HepG2 (cell line): Measurements from ENCODE around the gene PRSS3. TPM values are rescaled to one million over a fixed set of nuclear protein-coding genes. Genes with fewer than 3 reads are reported as not detected.
"Not testable (repeated sequence)": the region's sequence is repeated elsewhere in the genome, so short reads cannot be mapped to it uniquely, and the experiment has no call there.

Experiments
- ATAC-seq: fragments of 200-7000 bp; cut with Tn5 transposase; 3 replicates; pipeline ENCODE4 v1.9.1; 2020; ENCODE audit warnings: mild to moderate bottlenecking, moderate library complexity
- BruUV-seq: library from RNA; stranded (reverse); fragments of 400-500 nt; replicated peaks from 2 replicates; lab custom pipeline; 2021; lab: Mats Ljungman, UMichigan
- CTCF ChIA-PET: fragments of 300-600 bp; formaldehyde crosslinking; extraction: SDS; loops from one replicate; lab custom pipeline; 2021; ENCODE audit warnings: low total read pairs, inconsistent platforms, low intra/inter-chr PET ratio; lab: Yijun Ruan, JAX
- POLR2A ChIA-PET: fragments of 350-600 bp; sonication (Branson Sonifier 250); formaldehyde crosslinking; loops from one replicate; lab custom pipeline; 2020; ENCODE audit warnings: antibody characterized with exemption, inconsistent platforms; lab: Yijun Ruan, JAX
- DNase-seq: peaks from one replicate; pipeline ENCODE4 v3.0.0-alpha.2; 2015; ENCODE audit warnings: low spot score
- FAIRE-seq: peaks from 3 replicates; lab custom pipeline; 2011; peaks lifted over from hg19 to GRCh38; lab: Jason Lieb, UNC
- H2AFZ ChIP-seq: one replicate; pipeline ENCODE4 v1.6.1; 2011; ENCODE audit warnings: low read length, inconsistent platforms
- H3K27ac ChIP-seq: fragments of 300-600 bp; 3 replicates; pipeline ENCODE4 v1.8.0; 2011; ENCODE audit warnings: mixed run types, mild to moderate bottlenecking, mixed read lengths, low read length, inconsistent platforms; ENCODE audit not compliant: insufficient read depth; ENCODE audit errors: extremely low read length
- H3K27me3 ChIP-seq, 2 experiments: fragments of 200-600 bp in 1 of 2; 2 replicates in 1 of 2; 3 replicates in 1 of 2; pipeline versions ENCODE4 v1.6.0 to v1.8.0; 2011; ENCODE audit warnings: low read length in 2 of 2, mild to moderate bottlenecking in 2 of 2, moderate library complexity in 2 of 2, inconsistent platforms in 1 of 2; ENCODE audit not compliant: insufficient read depth in 2 of 2, control insufficient read depth in 1 of 2
- H3K36me3 ChIP-seq, 2 experiments: fragments of 200-600 bp in 1 of 2; replicated peaks in 1 of 2; 2 replicates in 1 of 2; 3 replicates in 1 of 2; pipeline versions ENCODE4 v1.5.1 to v1.8.0; 2011; ENCODE audit warnings: low read length in 2 of 2, inconsistent platforms in 1 of 2; ENCODE audit not compliant: insufficient read depth in 2 of 2, control insufficient read depth in 1 of 2
- H3K4me1 ChIP-seq: 2 replicates; pipeline ENCODE4 v1.5.1; 2012; ENCODE audit warnings: low read length, inconsistent platforms; ENCODE audit not compliant: insufficient read depth
- H3K4me2 ChIP-seq: 2 replicates; pipeline ENCODE4 v1.6.0; 2011; ENCODE audit warnings: low read depth, low read length, inconsistent platforms
- H3K4me3 ChIP-seq, 3 experiments: fragments of 200-600 bp in 1 of 3; sonication (generic), shearing (Covaris generic) in 1 of 3; replicated peaks in 1 of 3; 2 replicates each; pipeline ENCODE4 v1.5.1; 2011 to 2016; ENCODE audit warnings: low read length in 3 of 3, inconsistent platforms in 2 of 3, low read depth in 2 of 3, mild to moderate bottlenecking in 2 of 3, control low read depth in 1 of 3, mixed read lengths in 1 of 3; ENCODE audit not compliant: insufficient read depth in 1 of 3
- H3K79me2 ChIP-seq: one replicate; pipeline ENCODE4 v1.6.1; 2011; ENCODE audit warnings: low read length, inconsistent platforms; ENCODE audit not compliant: insufficient read depth
- H3K9ac ChIP-seq: 2 replicates; pipeline ENCODE4 v1.6.0; 2011; ENCODE audit warnings: mild to moderate bottlenecking, low read depth, low read length, inconsistent platforms; ENCODE audit not compliant: insufficient read depth
- H3K9me3 ChIP-seq: 2 replicates; pipeline ENCODE4 v1.5.1; 2012; ENCODE audit warnings: mild to moderate bottlenecking, low read length
- H4K20me1 ChIP-seq: 2 replicates; pipeline ENCODE4 v1.6.0; 2011; ENCODE audit warnings: inconsistent platforms, mild to moderate bottlenecking, low read length, moderate library complexity; ENCODE audit not compliant: insufficient read depth
- CHD4 ChIP-seq: fragments of 200-600 bp; sonication (generic); IDR thresholded peaks from 2 replicates; pipeline ENCODE4 v1.7.0; 2017; ENCODE audit warnings: mild to moderate bottlenecking, low read length, borderline replicate concordance
- KAT8 ChIP-seq: IDR thresholded peaks from 2 replicates; pipeline ENCODE4 v1.6.1; 2016; ENCODE audit warnings: missing genetic modification reagents, missing compliant biosample characterization
- MXD3 ChIP-seq: IDR thresholded peaks from 2 replicates; pipeline ENCODE4 v1.6.1; 2016; ENCODE audit warnings: mild to moderate bottlenecking, missing biosample characterization, missing genetic modification reagents
- NBN ChIP-seq: fragments of 450-650 bp; conservative IDR thresholded peaks from 2 replicates; pipeline ENCODE4 v1.6.1; 2017
- NFIB ChIP-seq: sonication (generic); formaldehyde crosslinking; IDR thresholded peaks from 2 replicates; pipeline ENCODE4 v1.9.0; 2021; ENCODE audit warnings: missing genetic modification reagents, mild to moderate bottlenecking, borderline replicate concordance
- NONO ChIP-seq, 2 experiments: fragments of 450-650 bp in 1 of 2; sonication (generic) in 1 of 2; formaldehyde crosslinking in 1 of 2; IDR thresholded peaks in 1 of 2; conservative IDR thresholded peaks in 1 of 2; 2 replicates each; pipeline versions ENCODE4 v1.6.1 to v1.8.0; 2017 to 2022; ENCODE audit warnings: mild to moderate bottlenecking in 1 of 2, missing genetic modification reagents in 1 of 2, moderate library complexity in 1 of 2
- NR1H2 ChIP-seq: sonication (generic); formaldehyde crosslinking; IDR thresholded peaks from 2 replicates; pipeline ENCODE4 v1.8.1; 2022; ENCODE audit warnings: low read depth, missing genetic modification reagents, borderline replicate concordance
- UBTF ChIP-seq: sonication (generic); formaldehyde crosslinking; IDR thresholded peaks from 2 replicates; pipeline ENCODE4 v1.4.0; 2020; ENCODE audit warnings: mild to moderate bottlenecking, missing genetic modification reagents
- ZBTB37 ChIP-seq: sonication (generic); formaldehyde crosslinking; IDR thresholded peaks from 2 replicates; pipeline ENCODE4 v1.4.0; 2020; ENCODE audit warnings: mild to moderate bottlenecking, missing genetic modification reagents
- ZBTB38 ChIP-seq: sonication (generic); formaldehyde crosslinking; IDR thresholded peaks from 2 replicates; pipeline ENCODE4 v1.5.1; 2020; ENCODE audit warnings: mild to moderate bottlenecking, missing genetic modification reagents
- ZMAT5 ChIP-seq: sonication (generic); formaldehyde crosslinking; IDR thresholded peaks from 2 replicates; pipeline ENCODE4 v1.5.0; 2020; ENCODE audit warnings: mild to moderate bottlenecking, low read depth, missing genetic modification reagents, borderline replicate concordance
- ZNF263 ChIP-seq: sonication (generic); formaldehyde crosslinking; IDR thresholded peaks from 2 replicates; pipeline ENCODE4 v1.4.0; 2020; ENCODE audit warnings: missing genetic modification reagents
- ZNF282 ChIP-seq: fragments of 450-650 bp; IDR thresholded peaks from 2 replicates; pipeline ENCODE4 v1.6.1; 2018; ENCODE audit not compliant: partially characterized antibody
- ZNF496 ChIP-seq: sonication (generic); formaldehyde crosslinking; IDR thresholded peaks from 2 replicates; pipeline ENCODE4 v1.8.1; 2023; ENCODE audit warnings: mild to moderate bottlenecking, moderate library complexity, missing genetic modification reagents; ENCODE audit not compliant: insufficient replicate concordance
- ZNF607 ChIP-seq: sonication (generic); formaldehyde crosslinking; IDR thresholded peaks from 2 replicates; pipeline ENCODE4 v1.5.1; 2020; ENCODE audit warnings: missing genetic modification reagents, mild to moderate bottlenecking, borderline replicate concordance
- ZNF619 ChIP-seq: sonication (generic); formaldehyde crosslinking; IDR thresholded peaks from 2 replicates; pipeline ENCODE4 v1.4.0; 2020; ENCODE audit warnings: mild to moderate bottlenecking, missing genetic modification reagents
- ZNF788 ChIP-seq: sonication (generic); formaldehyde crosslinking; IDR thresholded peaks from 2 replicates; pipeline ENCODE4 v1.5.0; 2020; ENCODE audit warnings: mild to moderate bottlenecking, missing genetic modification reagents, borderline replicate concordance
- WGBS: methylation state at CpG from one replicate; pipeline ENCODE4 v1.1.6; 2017; ENCODE audit warnings: low lambda C conversion rate; 5-methylcytosine and 5-hydroxymethylcytosine counted together
- in situ Hi-C: cut with HindIII; loops from 2 replicates; pipeline ENCODE4 v1.10.0; 2017; ENCODE audit warnings: low pct_unique_long_range_greater_than_20kb; ENCODE audit not compliant: extremely low pct_ligation_motif_present
- intact Hi-C: fragments of 100-400 bp; cut with micrococcal nuclease; formaldehyde crosslinking; loops from one replicate; pipeline ENCODE4 v1.10.0; 2022; ENCODE audit not compliant: unreplicated experiment
- polyA plus RNA-seq, 8 experiments: library from polyadenylated mRNA; depleted of rRNA in 3 of 8; stranded (reverse) in 7 of 8; unstranded in 1 of 8; fragments of >200 nt; fragmentation: Illumina TruSeq in 4 of 8; extraction: Trizol in 4 of 8; gene quantifications; 2 replicates each; pipeline versions ENCODE4 v1.2.1 to v1.2.3, GENCODE V29; 2011 to 2016; ENCODE audit warnings: low read depth in 4 of 8, missing spikeins in 1 of 8, mixed read lengths in 1 of 8; ENCODE audit not compliant: insufficient read depth in 1 of 8
- total RNA-seq, 5 experiments: library from RNA; depleted of rRNA; stranded (reverse); fragments of >200 nt; fragmentation: Illumina TruSeq; extraction: Trizol; gene quantifications; 2 replicates each; pipeline ENCODE4 v1.2.3, GENCODE V29; 2016; ENCODE audit warnings: low read depth in 1 of 5

Gene PRSS3
- total and polyA plus RNA-seq, 2 of the 13 experiments (the other 11 are each of a cell fraction or from before 2014, with no cell fraction given) = not detected

GRCh38 chr9:33791117-33791516 is 4.2 kb upstream of the PRSS3 start:
- ChIA-PET CTCF (no interaction called here), POLR2A (no interaction called here)
- H3K4me1 ChIP-seq = peaks cover 3% of the 10 kb centered on the region
- FAIRE-seq (no peak), DNase-seq (no peak), ATAC-seq (no peak)
- H3K9ac ChIP-seq = no peak overlapping the region
- H3K36me3 ChIP-seq = no peaks in the 10 kb centered on the region
- H2AFZ ChIP-seq = no peak overlapping the region
- H3K4me2 ChIP-seq = no peak overlapping the region
- in situ Hi-C loops = no loop called here
- no peaks in the 10 kb centered on the region for H3K79me2 ChIP-seq
- no CpG with 5 or more reads among the region's 2 CpGs for WGBS
- no peaks in the 10 kb centered on the region for H3K9me3 ChIP-seq
- no peak for TF ChIP-seq NR1H2 (CRISPR knock-in tag)
- no peak for TF ChIP-seq ZNF607 (CRISPR knock-in tag)
- no peak for TF ChIP-seq ZMAT5
- no peak for TF ChIP-seq NONO (IDR thresholded peaks at IDR 0.05)
- no peak for TF ChIP-seq NONO (CRISPR knock-in tag; conservative IDR thresholded peaks at IDR 0.05)
- TF ChIP-seq ZNF619 (CRISPR knock-in tag) = no peak
- TF ChIP-seq KAT8 (CRISPR knock-in tag) = no peak
- TF ChIP-seq NFIB (CRISPR knock-in tag) = no peak
- TF ChIP-seq ZNF496 (CRISPR knock-in tag) = no peak
- TF ChIP-seq MXD3 = no peak
- TF ChIP-seq NBN = no peak
- TF ChIP-seq ZBTB37 (CRISPR knock-in tag) = no peak
- no peak for TF ChIP-seq ZBTB38 (CRISPR knock-in tag)
- no peak for TF ChIP-seq ZNF263
- TF ChIP-seq ZNF788 = no peak
- TF ChIP-seq UBTF (CRISPR knock-in tag) = no peak
- no peak for TF ChIP-seq ZNF282
- no peak for TF ChIP-seq CHD4
- no peak overlapping the region for H3K27ac ChIP-seq
- no peaks in the 10 kb centered on the region for H4K20me1 ChIP-seq
- H3K27me3 ChIP-seq = peaks cover 0 to 13% of the 10 kb centered on the region in 2 experiments; a peak in 2 of 5 replicates
- no TSS peak for BruUV-seq
- intact Hi-C loops = no loop called here
- H3K4me3 ChIP-seq = no peak overlapping the region

GRCh38 chr9:33793496-33793895 is 1.9 kb upstream of the PRSS3 start:
- CTCF ChIA-PET, FAIRE-seq, H3K4me1 ChIP-seq, ATAC-seq, H3K4me3 ChIP-seq, H4K20me1 ChIP-seq, H3K27ac ChIP-seq, H3K9me3 ChIP-seq, H3K36me3 ChIP-seq, H3K79me2 ChIP-seq, intact Hi-C loops, H3K4me2 ChIP-seq, DNase-seq, H3K9ac ChIP-seq, BruUV-seq, POLR2A ChIA-PET, in situ Hi-C loops, H2AFZ ChIP-seq: not testable (repeated sequence)
- 74% methylated on average over 1 of the region's 1 CpG for WGBS
- peaks cover 0 to 16% of the 10 kb centered on the region in 2 experiments; a peak in 3 of 5 replicates for H3K27me3 ChIP-seq
